IMR-90 (cell line): ENCODE results near the gene RHOBTB1. TPM values are rescaled to one million over a fixed set of nuclear protein-coding genes. Genes with fewer than 3 reads are reported as not detected.

Experiments
- ATAC-seq: fragments of 200-7000 bp; cut with Tn5 transposase; 2 replicates; pipeline ENCODE4 v1.9.1; 2020; ENCODE audit warnings: low read depth, mild to moderate bottlenecking, moderate library complexity
- BruUV-seq: library from RNA; stranded (reverse); fragments of 400-500 nt; replicated peaks from 2 replicates; lab custom pipeline; 2021; lab: Mats Ljungman, UMichigan
- CTCF ChIA-PET: fragments of 300-600 bp; formaldehyde crosslinking; extraction: SDS; loops from one replicate; lab custom pipeline; 2021; ENCODE audit warnings: antibody characterized with exemption; lab: Yijun Ruan, JAX
- POLR2A ChIA-PET: fragments of 300-600 bp; sonication (Branson Sonifier 250); formaldehyde crosslinking; loops from one replicate; lab custom pipeline; 2022; ENCODE audit warnings: antibody characterized with exemption; ENCODE audit not compliant: unreplicated experiment; lab: Charles Lee
- DNase-seq: peaks from one replicate; pipeline ENCODE4 v3.0.0; 2013
- H2AFZ ChIP-seq: replicated peaks from 2 replicates; pipeline ENCODE3; 2013; ENCODE audit warnings: low read length, mild to moderate bottlenecking; ENCODE audit not compliant: poor library complexity
- H2AK5ac ChIP-seq: 2 replicates; pipeline ENCODE4 v1.6.1; 2013; ENCODE audit warnings: low read depth, low read length, inconsistent platforms
- H2AK9ac ChIP-seq: replicated peaks from 2 replicates; pipeline ENCODE3; 2013; ENCODE audit warnings: mild to moderate bottlenecking, low read depth, low read length, moderate library complexity; ENCODE audit not compliant: poor library complexity
- H2BK120ac ChIP-seq: 2 replicates; pipeline ENCODE4 v1.6.1; 2013; ENCODE audit warnings: low read depth, low read length, inconsistent platforms
- H2BK15ac ChIP-seq: 3 replicates; pipeline ENCODE4 v1.6.1; 2013; ENCODE audit warnings: low read depth, low read length, inconsistent platforms
- H2BK20ac ChIP-seq: 2 replicates; pipeline ENCODE4 v1.6.1; 2013; ENCODE audit warnings: low read depth, mild to moderate bottlenecking, inconsistent platforms, low read length, moderate library complexity
- H2BK5ac ChIP-seq: 2 replicates; pipeline ENCODE4 v1.6.1; 2013; ENCODE audit warnings: mild to moderate bottlenecking, low read depth, low read length, inconsistent platforms; ENCODE audit not compliant: poor library complexity, severe bottlenecking
- H3K14ac ChIP-seq: replicated peaks from 2 replicates; pipeline ENCODE4 v1.6.1; 2013; ENCODE audit warnings: low read depth, low read length, inconsistent platforms
- H3K18ac ChIP-seq: 2 replicates; pipeline ENCODE4 v1.6.1; 2013; ENCODE audit warnings: low read depth, low read length, control low read depth
- H3K23ac ChIP-seq: 2 replicates; pipeline ENCODE4 v1.6.1; 2013; ENCODE audit warnings: low read depth, low read length, inconsistent platforms
- H3K27ac ChIP-seq: 2 replicates; pipeline ENCODE4 v1.5.1; 2013; ENCODE audit warnings: mild to moderate bottlenecking, control low read depth, low read length; ENCODE audit not compliant: insufficient read depth
- H3K27me3 ChIP-seq: 2 replicates; pipeline ENCODE4 v1.6.1; 2013; ENCODE audit warnings: low read length; ENCODE audit not compliant: control insufficient read depth, insufficient read depth
- H3K36me3 ChIP-seq: 2 replicates; pipeline ENCODE4 v1.6.1; 2013; ENCODE audit warnings: low read length, mixed read lengths; ENCODE audit not compliant: control insufficient read depth, insufficient read depth
- H3K4ac ChIP-seq: 2 replicates; pipeline ENCODE4 v1.6.1; 2013; ENCODE audit warnings: low read depth, low read length, inconsistent platforms
- H3K4me1 ChIP-seq: 2 replicates; pipeline ENCODE4 v1.6.1; 2013; ENCODE audit warnings: low read length, mixed read lengths; ENCODE audit not compliant: control insufficient read depth, insufficient read depth
- H3K4me2 ChIP-seq: 2 replicates; pipeline ENCODE4 v1.6.1; 2013; ENCODE audit warnings: low read depth, mild to moderate bottlenecking, control low read depth, low read length, moderate library complexity
- H3K4me3 ChIP-seq: 2 replicates; pipeline ENCODE4 v1.5.1; 2013; ENCODE audit warnings: low read depth, mild to moderate bottlenecking, control low read depth, low read length, moderate library complexity; ENCODE audit not compliant: insufficient read depth
- H3K56ac ChIP-seq: 2 replicates; pipeline ENCODE4 v1.6.1; 2013; ENCODE audit warnings: low read length, inconsistent platforms; ENCODE audit not compliant: insufficient read depth; ENCODE audit errors: extremely low read depth
- H3K79me1 ChIP-seq, 2 experiments: 2 replicates each; pipeline ENCODE4 v1.6.1; 2013; ENCODE audit warnings: low read length in 2 of 2, inconsistent platforms in 1 of 2, low read depth in 1 of 2
- H3K9ac ChIP-seq: 2 replicates; pipeline ENCODE4 v1.6.1; 2013; ENCODE audit warnings: low read depth, low read length, control low read depth
- H3K9me1 ChIP-seq: 2 replicates; pipeline ENCODE4 v1.6.1; 2013; ENCODE audit warnings: low read length, inconsistent platforms; ENCODE audit not compliant: insufficient read depth
- H3K9me3 ChIP-seq: 2 replicates; pipeline ENCODE4 v1.6.1; 2013; ENCODE audit warnings: low read length; ENCODE audit not compliant: control insufficient read depth, insufficient read depth
- H4K20me1 ChIP-seq: 2 replicates; pipeline ENCODE4 v1.6.1; 2013; ENCODE audit warnings: low read length, inconsistent platforms; ENCODE audit not compliant: insufficient read depth
- H4K5ac ChIP-seq: 2 replicates; pipeline ENCODE4 v1.6.1; 2013; ENCODE audit warnings: mild to moderate bottlenecking, low read depth, low read length, control low read depth
- H4K8ac ChIP-seq, 2 experiments: 2 replicates each; pipeline ENCODE4 v1.6.1; 2013; ENCODE audit warnings: low read depth in 2 of 2, low read length in 2 of 2, control low read depth in 1 of 2, inconsistent platforms in 1 of 2
- H4K91ac ChIP-seq: 2 replicates; pipeline ENCODE4 v1.6.1; 2013; ENCODE audit warnings: low read depth, low read length, inconsistent platforms; ENCODE audit not compliant: insufficient read depth
- BHLHE40 ChIP-seq: fragments of 150-350 bp; IDR thresholded peaks from 2 replicates; pipeline ENCODE4 v1.6.1; 2016; ENCODE audit warnings: mild to moderate bottlenecking, low read depth, low read length
- CEBPB ChIP-seq: IDR thresholded peaks from 2 replicates; pipeline ENCODE4 v1.6.1; 2012; ENCODE audit warnings: low read depth, low read length, improper control_type of control experiment
- CHD1 ChIP-seq: IDR thresholded peaks from 2 replicates; pipeline ENCODE4 v1.6.1; 2012; ENCODE audit warnings: low read depth, low read length, improper control_type of control experiment
- FOS ChIP-seq: fragments of 150-350 bp; IDR thresholded peaks from 2 replicates; pipeline ENCODE4 v1.6.1; 2016; ENCODE audit warnings: low read depth, low read length
- MAFK ChIP-seq: IDR thresholded peaks from 2 replicates; pipeline ENCODE4 v1.6.1; 2012; ENCODE audit warnings: low read depth, low read length, improper control_type of control experiment
- MAZ ChIP-seq: IDR thresholded peaks from 2 replicates; pipeline ENCODE4 v1.6.1; 2012; ENCODE audit warnings: low read depth, mild to moderate bottlenecking, low read length, improper control_type of control experiment, moderate library complexity, borderline replicate concordance
- MXI1 ChIP-seq: IDR thresholded peaks from 2 replicates; pipeline ENCODE4 v1.6.1; 2012; ENCODE audit warnings: low read depth, mild to moderate bottlenecking, low read length, moderate library complexity, borderline replicate concordance
- POLR2A ChIP-seq: IDR thresholded peaks from 2 replicates; pipeline ENCODE4 v1.6.1; 2012; ENCODE audit warnings: mild to moderate bottlenecking, low read depth, low read length
- RFX5 ChIP-seq: IDR thresholded peaks from 2 replicates; pipeline ENCODE4 v1.8.0; 2012; ENCODE audit warnings: low read depth, mild to moderate bottlenecking, low read length, moderate library complexity
- SMC3 ChIP-seq: fragments of 150-350 bp; IDR thresholded peaks from 2 replicates; pipeline ENCODE4 v1.6.1; 2016; ENCODE audit warnings: low read depth, mild to moderate bottlenecking, antibody characterized with exemption, low read length, moderate library complexity
- USF2 ChIP-seq: fragments of 150-350 bp; IDR thresholded peaks from 2 replicates; pipeline ENCODE4 v1.6.1; 2017; ENCODE audit warnings: mild to moderate bottlenecking, antibody characterized with exemption, low read length, low read depth
- WGBS, 2 experiments: methylation state at CpG; one replicate each; pipeline versions ENCODE4 v1.1.5 to v1.1.7; 2013; ENCODE audit warnings: missing lambda C conversion rate in 2 of 2; ENCODE audit not compliant: insufficient read length in 1 of 2; ENCODE audit errors: extremely low coverage in 2 of 2; 5-methylcytosine and 5-hydroxymethylcytosine counted together
- dilution Hi-C: fragments of 300-500 bp; cut with HindIII; formaldehyde crosslinking; loops from one replicate; pipeline ENCODE4 v1.14.3; 2018; ENCODE audit warnings: low sequenced_read_pairs; ENCODE audit not compliant: unreplicated experiment
- in situ Hi-C: fragments of 300-500 bp; cut with MboI; formaldehyde crosslinking; loops from 3 replicates; pipeline ENCODE4 v1.14.3; 2019; ENCODE audit warnings: low sequenced_read_pairs, inconsistent platforms, mixed read lengths
- intact Hi-C: fragments of 100-400 bp; cut with micrococcal nuclease; formaldehyde crosslinking; loops from 2 replicates; pipeline ENCODE4 v1.10.0; 2022
- polyA plus RNA-seq, 3 experiments: library from polyadenylated mRNA; depleted of rRNA; stranded (reverse); fragments of >200 nt; gene quantifications; 2 replicates each; pipeline ENCODE4 v1.2.3, GENCODE V29; 2012; ENCODE audit warnings: low replicate concordance in 1 of 3
- total RNA-seq: library from RNA; depleted of rRNA; stranded (reverse); fragments of >200 nt; gene quantifications from 2 replicates; pipeline ENCODE4 v1.2.3, GENCODE V29; 2012
- TF ChIP-seq, protein P1 (sequence below): conservative IDR thresholded peaks from 2 replicates; pipeline ENCODE4 v1.5.1; 2012; ENCODE audit warnings: mild to moderate bottlenecking, low read depth, low read length, improper control_type of control experiment

RHOBTB1 gene
- total and polyA plus RNA-seq, 2 of the 4 experiments (the other 2 are of a cell fraction) = 8.9 to 15.2 TPM

DNA sequence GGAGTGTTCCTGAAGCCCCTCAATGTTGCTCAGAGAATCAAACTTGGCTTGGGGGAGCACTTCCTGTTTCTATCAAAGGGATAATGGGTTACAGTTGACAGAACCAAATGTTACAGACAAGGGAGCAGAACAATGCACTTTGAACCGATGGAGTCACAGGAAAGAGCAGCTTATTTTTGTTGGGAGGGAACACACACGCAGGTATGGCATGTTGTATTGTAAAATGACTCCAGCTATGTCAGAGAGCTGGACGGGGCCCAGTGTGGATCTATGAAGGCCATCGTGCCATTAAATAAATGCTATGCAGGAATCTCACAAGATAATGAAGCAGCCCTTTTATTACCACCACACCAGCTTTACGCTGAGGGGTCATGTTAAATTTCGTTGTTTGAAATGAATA, 35.1 kb downstream of the RHOBTB1 start:
- dilution Hi-C loops = no loop called here
- Histone ChIP-seq H3K4me3 (no peak overlapping the region), H3K79me1 (peaks cover 9 to 20% of the 10 kb centered on the region in 2 experiments), H2BK5ac (no peak overlapping the region), H4K5ac (no peak overlapping the region), H3K36me3 (peaks cover 22% of the 10 kb centered on the region), H3K18ac (no peak overlapping the region), H4K91ac (no peak overlapping the region), H3K9me3 (no peaks in the 10 kb centered on the region), H3K4me1 (peaks cover 6% of the 10 kb centered on the region), H2BK15ac (no peak overlapping the region), H3K9ac (no peak overlapping the region), H3K27me3 (no peaks in the 10 kb centered on the region), H2BK20ac (no peak overlapping the region; the same call in 1 of the 2 replicates), H3K56ac (no peak overlapping the region), H2BK120ac (no peak overlapping the region), H3K9me1 (peaks cover 9% of the 10 kb centered on the region; the same call in 1 of the 2 replicates), H3K4me2 (no peak overlapping the region), H3K23ac (no peak overlapping the region), H3K14ac (no peak overlapping the region), H2AK5ac (no peak overlapping the region), H4K20me1 (no peaks in the 10 kb centered on the region), H4K8ac (no peak overlapping the region), H2AK9ac (no peak overlapping the region), H3K27ac (no peak overlapping the region), H2AFZ (no peak overlapping the region), H3K4ac (no peak overlapping the region)
- TF ChIP-seq FOS = no peak
- TF ChIP-seq MAFK = no peak
- no peak for TF ChIP-seq MXI1
- no peak for TF ChIP-seq CHD1
- TF ChIP-seq BHLHE40 = no peak
- TF ChIP-seq RFX5 = no peak
- no peak for TF ChIP-seq CEBPB
- no peak for TF ChIP-seq MAZ
- TF ChIP-seq, protein P1, sequence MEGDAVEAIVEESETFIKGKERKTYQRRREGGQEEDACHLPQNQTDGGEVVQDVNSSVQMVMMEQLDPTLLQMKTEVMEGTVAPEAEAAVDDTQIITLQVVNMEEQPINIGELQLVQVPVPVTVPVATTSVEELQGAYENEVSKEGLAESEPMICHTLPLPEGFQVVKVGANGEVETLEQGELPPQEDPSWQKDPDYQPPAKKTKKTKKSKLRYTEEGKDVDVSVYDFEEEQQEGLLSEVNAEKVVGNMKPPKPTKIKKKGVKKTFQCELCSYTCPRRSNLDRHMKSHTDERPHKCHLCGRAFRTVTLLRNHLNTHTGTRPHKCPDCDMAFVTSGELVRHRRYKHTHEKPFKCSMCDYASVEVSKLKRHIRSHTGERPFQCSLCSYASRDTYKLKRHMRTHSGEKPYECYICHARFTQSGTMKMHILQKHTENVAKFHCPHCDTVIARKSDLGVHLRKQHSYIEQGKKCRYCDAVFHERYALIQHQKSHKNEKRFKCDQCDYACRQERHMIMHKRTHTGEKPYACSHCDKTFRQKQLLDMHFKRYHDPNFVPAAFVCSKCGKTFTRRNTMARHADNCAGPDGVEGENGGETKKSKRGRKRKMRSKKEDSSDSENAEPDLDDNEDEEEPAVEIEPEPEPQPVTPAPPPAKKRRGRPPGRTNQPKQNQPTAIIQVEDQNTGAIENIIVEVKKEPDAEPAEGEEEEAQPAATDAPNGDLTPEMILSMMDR = no peak
- no peak for TF ChIP-seq POLR2A
- no peak for TF ChIP-seq USF2
- TF ChIP-seq SMC3 = no peak
- no TSS peak for BruUV-seq
- ChIA-PET POLR2A (interaction anchor here (0.7 kb wide), 1 partner anchor 11 kb away, joined by 3 read pairs; no protein-coding TSS in a partner anchor), CTCF (interaction anchor here (1.0 kb wide), 1 partner anchor 38 kb away, joined by 3 read pairs; no protein-coding TSS in a partner anchor)
- ATAC-seq = no peak
- no CpG with 5 or more reads among the region's 6 CpGs for WGBS, 2 experiments
- DNase-seq = no peak
- intact Hi-C loops = no loop called here
- in situ Hi-C loops = no loop called here
